ENCODE results near the gene ADSL.

The ADSL gene

GRCh38 chr22:40328546-40329456, 17.5 kb upstream of the ADSL start:
- no peak for DNase-seq

- DNase-seq = no peak
Measured at GRCh38 chr22:40329466-40329865, 16.8 kb upstream of the ADSL start.

- no peak for DNase-seq
Measured at GRCh38 chr22:40330086-40330485, 16.2 kb upstream of the ADSL start.

- DNase-seq = no peak
Measured at GRCh38 chr22:40330615-40331014, 15.7 kb upstream of the ADSL start.

- no peak for DNase-seq
Measured at GRCh38 chr22:40331706-40332105, 14.6 kb upstream of the ADSL start.

- DNase-seq = no peak
Measured at GRCh38 chr22:40332319-40332781, 13.9 kb upstream of the ADSL start.

GRCh38 chr22:40334060-40334459, 12.2 kb upstream of the ADSL start:
- no peak for DNase-seq

GRCh38 chr22:40334899-40335298, 11.4 kb upstream of the ADSL start:
- DNase-seq = no peak

GRCh38 chr22:40335358-40335757, 10.9 kb upstream of the ADSL start:
- DNase-seq = no peak

- DNase-seq = no peak
Measured at GRCh38 chr22:40340044-40340443, 6.3 kb upstream of the ADSL start.

- DNase-seq = no peak
Measured at GRCh38 chr22:40341604-40342003, 4.7 kb upstream of the ADSL start.

- DNase-seq = no peak
Measured at GRCh38 chr22:40342521-40342920, 3.8 kb upstream of the ADSL start.

GRCh38 chr22:40345271-40345670, 1.0 kb upstream of the ADSL start:
- DNase-seq = no peak

- peak; percentile 33 for DNase-seq
Measured at GRCh38 chr22:40345815-40346184, 500 bp upstream of the ADSL start.

GRCh38 chr22:40347300-40347699, 1.0 kb downstream of the ADSL start:
- no peak for DNase-seq

GRCh38 chr22:40348025-40348658, 1.8 kb downstream of the ADSL start:
- peak; percentile 63 for DNase-seq

GRCh38 chr22:40352763-40353162, 6.5 kb downstream of the ADSL start:
- no peak for DNase-seq

- DNase-seq = no peak
Measured at GRCh38 chr22:40361100-40361499, 14.8 kb downstream of the ADSL start.

GRCh38 chr22:40363059-40363458, 16.8 kb downstream of the ADSL start:
- DNase-seq = peak; percentile 83

- no peak for DNase-seq
Measured at GRCh38 chr22:40364431-40364830, 18.1 kb downstream of the ADSL start.

- no peak for DNase-seq
Measured at GRCh38 chr22:40366068-40366467, 19.8 kb downstream of the ADSL start.

- no peak for DNase-seq
Measured at GRCh38 chr22:40367342-40367741, 21.0 kb downstream of the ADSL start.

- DNase-seq = no peak
Measured at GRCh38 chr22:40368016-40368415, 21.7 kb downstream of the ADSL start.

- no peak for DNase-seq
Measured at GRCh38 chr22:40368836-40369235, 22.5 kb downstream of the ADSL start.

Measured in fibroblast of skin of scalp (primary cell).